Epithelial cell of umbilical artery (primary cell): ENCODE measurements around the gene PDXDC1. TPM values are rescaled to one million over a fixed set of nuclear protein-coding genes. Genes with fewer than 3 reads are reported as not detected.

Experiments
- total RNA-seq: library from RNA; depleted of rRNA; stranded (reverse); fragments of >200 nt; gene quantifications from 2 replicates; pipeline ENCODE4 v1.2.3, GENCODE V29; 2014

The PDXDC1 gene, protein sequence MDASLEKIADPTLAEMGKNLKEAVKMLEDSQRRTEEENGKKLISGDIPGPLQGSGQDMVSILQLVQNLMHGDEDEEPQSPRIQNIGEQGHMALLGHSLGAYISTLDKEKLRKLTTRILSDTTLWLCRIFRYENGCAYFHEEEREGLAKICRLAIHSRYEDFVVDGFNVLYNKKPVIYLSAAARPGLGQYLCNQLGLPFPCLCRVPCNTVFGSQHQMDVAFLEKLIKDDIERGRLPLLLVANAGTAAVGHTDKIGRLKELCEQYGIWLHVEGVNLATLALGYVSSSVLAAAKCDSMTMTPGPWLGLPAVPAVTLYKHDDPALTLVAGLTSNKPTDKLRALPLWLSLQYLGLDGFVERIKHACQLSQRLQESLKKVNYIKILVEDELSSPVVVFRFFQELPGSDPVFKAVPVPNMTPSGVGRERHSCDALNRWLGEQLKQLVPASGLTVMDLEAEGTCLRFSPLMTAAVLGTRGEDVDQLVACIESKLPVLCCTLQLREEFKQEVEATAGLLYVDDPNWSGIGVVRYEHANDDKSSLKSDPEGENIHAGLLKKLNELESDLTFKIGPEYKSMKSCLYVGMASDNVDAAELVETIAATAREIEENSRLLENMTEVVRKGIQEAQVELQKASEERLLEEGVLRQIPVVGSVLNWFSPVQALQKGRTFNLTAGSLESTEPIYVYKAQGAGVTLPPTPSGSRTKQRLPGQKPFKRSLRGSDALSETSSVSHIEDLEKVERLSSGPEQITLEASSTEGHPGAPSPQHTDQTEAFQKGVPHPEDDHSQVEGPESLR
- 61.1 and 81.3 TPM in 2 replicates for total RNA-seq

DNA sequence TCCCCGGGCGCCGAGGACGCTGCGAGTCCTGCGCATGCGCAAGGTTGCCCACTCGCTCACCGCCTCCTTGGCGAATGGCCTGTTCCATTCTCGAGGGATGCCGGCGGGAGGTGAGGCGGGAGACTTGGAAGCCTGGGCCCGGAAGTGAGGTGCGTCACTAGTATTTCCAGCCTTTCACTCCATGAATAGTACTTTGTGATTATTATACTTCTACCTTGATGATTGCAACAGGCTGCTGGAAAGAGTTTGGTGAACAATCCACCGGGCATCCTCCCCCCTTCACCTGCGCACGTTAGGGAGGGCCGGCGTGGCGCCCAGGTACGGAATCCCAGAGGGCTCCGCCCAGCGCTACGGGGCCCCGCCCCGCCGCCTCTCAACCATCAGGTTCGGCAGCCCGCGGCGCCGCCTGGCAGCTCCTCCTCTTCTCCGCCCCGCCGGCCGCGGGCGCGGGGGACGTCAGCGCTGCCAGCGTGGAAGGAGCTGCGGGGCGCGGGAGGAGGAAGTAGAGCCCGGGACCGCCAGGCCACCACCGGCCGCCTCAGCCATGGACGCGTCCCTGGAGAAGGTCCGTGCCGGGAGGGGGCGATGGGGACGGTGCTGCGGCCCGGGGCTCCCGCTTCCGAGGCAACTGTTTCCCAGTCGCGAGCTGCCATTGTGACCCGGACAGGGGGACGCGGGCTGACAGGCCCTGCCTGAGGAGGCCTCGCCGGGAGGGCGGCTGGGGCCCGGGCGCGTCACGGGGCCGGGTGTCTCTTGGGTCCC, at the start of gene PDXDC1:
Gene PDXDC1, plus strand, starts transcription at position 371 of the 762 bp plus-strand sequence. Its CDS starts 174 bp downstream, at position 545.

GRCh38 chr16:14937143-14937542, 37.7 kb upstream of the PDXDC1 start, which contains the start of gene NPIPA1:
NPIPA1 (plus strand) TSS chr16:14937443; CDS start chr16:14937443, 0 bp downstream.

GRCh38 chr16:15093955-15094827, 119.4 kb downstream of the PDXDC1 start, which contains the start of gene RRN3:
RRN3 (minus strand) TSS chr16:15094272; CDS start chr16:15094233, 39 bp downstream.

Other genes with a start within 250 kb of the PDXDC1 start
- gene NPIPA2, start 232.5 kb upstream of the PDXDC1 start, total RNA-seq = 0.32 and 2.1 TPM in 2 replicates
- 91.3 and 163 TPM in 2 replicates for gene NOMO1, start 141.3 kb upstream of the PDXDC1 start, total RNA-seq
- gene NPIPA1, start 37.6 kb upstream of the PDXDC1 start, total RNA-seq = 12.3 and 29.9 TPM in 2 replicates
- 81.9 and 86.6 TPM in 2 replicates for gene NTAN1, start 81.0 kb downstream of the PDXDC1 start, total RNA-seq
- 34.8 and 45.3 TPM in 2 replicates for gene RRN3, start 119.2 kb downstream of the PDXDC1 start, total RNA-seq